ENCODE results near the gene HAP1. TPM values are rescaled to one million over a fixed set of nuclear protein-coding genes. Genes with fewer than 3 reads are reported as not detected.

Gene HAP1
- total RNA-seq, 3 donors from 2014 or later: 0.12 to 2.8 (median 0.32) TPM

GRCh38 chr17:41724476-41725050 lies 9.9 kb downstream of the HAP1 start:
- no peak overlapping the region for H3K4me3 ChIP-seq

GRCh38 chr17:41723801-41724475 lies 10.5 kb downstream of the HAP1 start:
- Histone ChIP-seq H3K4me1 (ENCODE audit: low read depth) (no peaks in the 10 kb centered on the region), H3K36me3 (ENCODE audit: low read depth) (no peaks in the 10 kb centered on the region), H3K9me3 (no peaks in the 10 kb centered on the region), H3K4me3 (no peak overlapping the region)
- no peak for ATAC-seq
- intact Hi-C loops (cut with DNase I, micrococcal nuclease): no loop called here
- DNase-seq: no peak
- no peak for TF ChIP-seq CTCF (IDR thresholded peaks at IDR 0.05)

More at GRCh38 chr17:41724476-41725050, 9.9 kb downstream of the HAP1 start:
- ATAC-seq (no peak), DNase-seq (no peak)
- Histone ChIP-seq H3K4me1 (ENCODE audit: low read depth) (no peaks in the 10 kb centered on the region), H3K36me3 (ENCODE audit: low read depth) (no peaks in the 10 kb centered on the region), H3K9me3 (no peaks in the 10 kb centered on the region)
- intact Hi-C loops (cut with DNase I, micrococcal nuclease): no loop called here
- TF ChIP-seq CTCF (IDR thresholded peaks at IDR 0.05): no peak

GRCh38 chr17:41722231-41722630 lies 12.2 kb downstream of the HAP1 start:
- ATAC-seq (no peak), DNase-seq (no peak)
- no peak for TF ChIP-seq CTCF (IDR thresholded peaks at IDR 0.05)
- H3K4me3 ChIP-seq: no peak overlapping the region
- no peaks in the 10 kb centered on the region for H3K4me1 ChIP-seq (ENCODE audit: low read depth)
- no peaks in the 10 kb centered on the region for H3K9me3 ChIP-seq
- intact Hi-C loops (cut with DNase I, micrococcal nuclease): no loop called here
- no peaks in the 10 kb centered on the region for H3K36me3 ChIP-seq (ENCODE audit: low read depth)

GRCh38 chr17:41718287-41718645 lies 16.2 kb downstream of the HAP1 start:
- Histone ChIP-seq H3K4me3 (no peak overlapping the region), H3K36me3 (ENCODE audit: low read depth) (no peaks in the 10 kb centered on the region), H3K9me3 (no peaks in the 10 kb centered on the region), H3K4me1 (ENCODE audit: low read depth) (no peaks in the 10 kb centered on the region)
- DNase-seq (no peak), ATAC-seq (no peak)
- intact Hi-C loops (cut with DNase I, micrococcal nuclease): no loop called here
- TF ChIP-seq CTCF (IDR thresholded peaks at IDR 0.05): no peak

GRCh38 chr17:41717408-41718286 lies 16.8 kb downstream of the HAP1 start:
- no peak for TF ChIP-seq CTCF (IDR thresholded peaks at IDR 0.05)
- ATAC-seq: no peak

More at GRCh38 chr17:41717408-41718286, 16.8 kb downstream of the HAP1 start:
- no peaks in the 10 kb centered on the region for H3K4me1 ChIP-seq (ENCODE audit: low read depth)
- no peak for DNase-seq
- intact Hi-C loops (cut with DNase I, micrococcal nuclease): no loop called here
- no peaks in the 10 kb centered on the region for H3K36me3 ChIP-seq (ENCODE audit: low read depth)
- H3K4me3 ChIP-seq: no peak overlapping the region
- no peaks in the 10 kb centered on the region for H3K9me3 ChIP-seq
